ENCODE data around the gene OTX1.

Gene OTX1

DNA sequence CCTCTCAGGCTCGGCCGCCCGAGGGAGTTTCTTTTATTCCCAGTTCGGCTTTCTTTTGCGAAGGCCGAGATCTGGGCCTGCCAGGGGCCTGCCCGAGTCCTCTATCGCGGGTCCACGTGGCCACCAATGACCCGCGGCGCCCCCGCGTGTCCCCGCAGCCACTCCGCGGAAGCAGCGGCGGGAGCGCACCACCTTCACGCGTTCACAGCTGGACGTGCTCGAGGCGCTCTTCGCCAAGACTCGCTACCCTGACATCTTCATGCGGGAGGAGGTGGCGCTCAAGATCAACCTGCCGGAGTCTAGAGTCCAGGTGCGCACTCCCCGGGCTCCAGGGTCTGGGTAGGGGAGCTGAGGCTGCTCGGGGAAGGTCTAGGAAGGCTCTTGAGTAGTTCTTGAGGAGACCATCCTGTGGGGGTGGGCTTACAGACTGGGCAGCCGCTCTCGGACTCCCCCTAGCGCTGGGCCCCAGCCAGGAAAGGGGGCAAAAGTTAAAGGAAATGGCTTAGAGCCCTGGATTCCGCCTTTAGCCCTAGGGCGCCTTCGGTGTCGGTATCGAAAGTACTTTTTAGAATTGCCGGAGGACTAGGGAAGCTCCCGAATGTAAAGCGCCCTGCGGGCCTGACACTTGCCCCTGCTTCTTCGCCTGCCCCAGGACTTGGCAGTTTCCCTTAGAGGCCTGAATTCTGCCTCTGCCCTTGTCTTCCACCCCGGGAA is 3.4 kb downstream of the OTX1 start:
- TF ChIP-seq, protein P1, sequence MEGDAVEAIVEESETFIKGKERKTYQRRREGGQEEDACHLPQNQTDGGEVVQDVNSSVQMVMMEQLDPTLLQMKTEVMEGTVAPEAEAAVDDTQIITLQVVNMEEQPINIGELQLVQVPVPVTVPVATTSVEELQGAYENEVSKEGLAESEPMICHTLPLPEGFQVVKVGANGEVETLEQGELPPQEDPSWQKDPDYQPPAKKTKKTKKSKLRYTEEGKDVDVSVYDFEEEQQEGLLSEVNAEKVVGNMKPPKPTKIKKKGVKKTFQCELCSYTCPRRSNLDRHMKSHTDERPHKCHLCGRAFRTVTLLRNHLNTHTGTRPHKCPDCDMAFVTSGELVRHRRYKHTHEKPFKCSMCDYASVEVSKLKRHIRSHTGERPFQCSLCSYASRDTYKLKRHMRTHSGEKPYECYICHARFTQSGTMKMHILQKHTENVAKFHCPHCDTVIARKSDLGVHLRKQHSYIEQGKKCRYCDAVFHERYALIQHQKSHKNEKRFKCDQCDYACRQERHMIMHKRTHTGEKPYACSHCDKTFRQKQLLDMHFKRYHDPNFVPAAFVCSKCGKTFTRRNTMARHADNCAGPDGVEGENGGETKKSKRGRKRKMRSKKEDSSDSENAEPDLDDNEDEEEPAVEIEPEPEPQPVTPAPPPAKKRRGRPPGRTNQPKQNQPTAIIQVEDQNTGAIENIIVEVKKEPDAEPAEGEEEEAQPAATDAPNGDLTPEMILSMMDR (IDR thresholded peaks at IDR 0.05; ENCODE audit: insufficient read depth, low read depth, low read length, missing control alignments), result peak; percentile 59
- H3K4me3 ChIP-seq (ENCODE audit: low read depth, low read length), result no peak overlapping the region; the same call in 1 of the 2 replicates
- peak; percentile 47 for DNase-seq (ENCODE audit: low read depth)

DNA sequence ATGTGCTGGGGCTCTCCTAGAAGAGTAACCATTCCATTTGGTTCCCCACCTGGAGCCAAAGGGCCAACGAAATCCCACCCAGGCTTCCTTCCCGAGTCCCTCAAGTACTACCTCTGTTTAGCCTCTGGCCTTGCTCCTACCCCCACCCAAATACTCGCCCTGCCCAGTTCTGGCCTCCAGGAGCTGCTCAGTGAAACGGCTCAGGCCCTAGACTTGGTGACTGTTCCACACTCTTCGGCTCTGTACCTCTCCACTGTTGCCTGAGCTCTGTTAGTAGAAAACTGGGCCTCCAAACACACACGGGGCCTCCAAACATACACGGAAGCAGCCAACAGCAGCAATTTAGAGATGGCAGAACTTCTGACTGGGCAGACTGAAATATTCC is 4.2 kb downstream of the OTX1 start:
- no peak for DNase-seq (ENCODE audit: low read depth)
- H3K4me3 ChIP-seq (ENCODE audit: low read depth, low read length), result no peak overlapping the region
- TF ChIP-seq, protein P1 (IDR thresholded peaks at IDR 0.05; ENCODE audit: insufficient read depth, low read depth, low read length, missing control alignments), result no peak

DNA sequence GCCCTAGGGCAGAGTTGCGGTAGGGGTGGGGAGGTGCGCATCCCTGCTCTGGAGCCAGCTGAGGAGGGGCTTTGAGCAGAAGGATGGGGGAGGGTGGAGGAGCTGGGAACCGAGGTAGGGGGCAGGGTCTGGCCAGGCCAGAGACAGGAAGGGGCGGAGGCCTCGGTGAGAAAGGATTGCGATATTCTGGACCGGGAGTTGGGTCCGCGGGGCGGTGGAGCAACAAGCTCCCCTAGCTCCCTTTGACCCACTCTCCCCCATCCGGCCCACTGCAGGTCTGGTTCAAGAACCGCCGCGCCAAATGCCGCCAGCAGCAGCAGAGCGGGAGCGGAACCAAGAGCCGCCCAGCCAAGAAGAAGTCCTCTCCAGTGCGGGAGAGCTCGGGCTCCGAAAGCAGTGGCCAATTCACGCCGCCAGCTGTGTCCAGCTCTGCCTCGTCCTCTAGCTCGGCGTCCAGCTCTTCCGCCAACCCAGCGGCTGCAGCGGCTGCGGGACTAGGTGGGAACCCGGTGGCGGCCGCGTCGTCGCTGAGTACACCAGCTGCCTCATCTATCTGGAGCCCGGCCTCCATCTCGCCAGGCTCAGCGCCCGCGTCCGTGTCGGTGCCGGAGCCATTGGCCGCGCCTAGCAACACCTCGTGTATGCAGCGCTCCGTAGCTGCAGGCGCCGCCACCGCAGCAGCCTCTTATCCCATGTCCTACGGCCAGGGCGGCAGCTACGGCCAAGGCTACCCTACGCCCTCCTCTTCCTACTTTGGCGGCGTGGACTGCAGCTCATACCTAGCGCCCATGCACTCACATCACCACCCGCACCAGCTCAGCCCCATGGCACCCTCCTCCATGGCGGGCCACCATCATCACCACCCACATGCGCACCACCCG is 4.8 kb downstream of the OTX1 start:
- TF ChIP-seq, protein P1 (IDR thresholded peaks at IDR 0.05; ENCODE audit: insufficient read depth, low read depth, low read length, missing control alignments), result no peak
- DNase-seq (ENCODE audit: low read depth), result peak; percentile 26
- peak overlapping the region; percentile 35 for H3K4me3 ChIP-seq (ENCODE audit: low read depth, low read length)

GRCh38 chr2:63056107-63057050 is 5.7 kb downstream of the OTX1 start:
- DNase-seq (ENCODE audit: low read depth), result peak; percentile 77
- TF ChIP-seq, protein P1 (IDR thresholded peaks at IDR 0.05; ENCODE audit: insufficient read depth, low read depth, low read length, missing control alignments), result no peak
- H3K4me3 ChIP-seq (ENCODE audit: low read depth, low read length), result peak overlapping the region; percentile 35

- TF ChIP-seq, protein P1 (IDR thresholded peaks at IDR 0.05; ENCODE audit: insufficient read depth, low read depth, low read length, missing control alignments), result no peak
- no peak for DNase-seq (ENCODE audit: low read depth)
- H3K4me3 ChIP-seq (ENCODE audit: low read depth, low read length), result peak overlapping the region; percentile 35
Measured at GRCh38 chr2:63057249-63058143, 6.9 kb downstream of the OTX1 start.

All from GM12865 (cell line).